ENCODE results near the gene BRD1. TPM values are rescaled to one million over a fixed set of nuclear protein-coding genes. Genes with fewer than 3 reads are reported as not detected.

The BRD1 gene
- total and polyA plus RNA-seq, 9 of the 15 experiments (the other 6 are each of a cell fraction or from before 2014, with no cell fraction given), result 0.42 to 17.6 (median 5.5) TPM

- no peak for DNase-seq (ENCODE audit: extremely low read depth in 1 of 4, low spot score in 3 of 4)
- ChIA-PET POLR2A (no interaction called here), CTCF (ENCODE audit: low intra/inter-chr PET ratio) (no interaction called here)
- H2AFZ ChIP-seq (ENCODE audit: low read depth, low read length), result no peak overlapping the region
- no peaks in the 10 kb centered on the region for H4K20me1 ChIP-seq (replicated peaks; ENCODE audit: control insufficient read depth, insufficient read depth, low read length)
- no peak overlapping the region for H3K4me2 ChIP-seq (ENCODE audit: insufficient read depth, low read length)
- no peaks in the 10 kb centered on the region for H3K36me3 ChIP-seq (ENCODE audit: control insufficient read depth, insufficient read depth, low read length)
- H3K4me1 ChIP-seq (replicated peaks in 1 of 2; ENCODE audit: control insufficient read depth in 2 of 2, insufficient read depth in 2 of 2, low read length in 2 of 2), result peaks cover 0 to 16% of the 10 kb centered on the region in 2 experiments; a peak in 3 of 5 replicates
- in situ Hi-C loops (cut with MboI) (no loop called here), intact Hi-C loops (cut with micrococcal nuclease) (no loop called here)
- BruUV-seq (replicated peaks), result no TSS peak
- ATAC-seq, result no peak
- H3K4me3 ChIP-seq, result no peak overlapping the region
- no peak for FAIRE-seq
- no peaks in the 10 kb centered on the region for H3K9me1 ChIP-seq (ENCODE audit: control insufficient read depth, insufficient read depth, low read length)
- 5% methylated on average over 14 of the region's 20 CpGs for WGBS (ENCODE audit: insufficient coverage, low coverage, missing lambda C conversion rate)
- H3K9me3 ChIP-seq (replicated peaks; ENCODE audit: control insufficient read depth, insufficient read depth, low read depth, low read length), result no peaks in the 10 kb centered on the region
- no peak overlapping the region for H3K27ac ChIP-seq (ENCODE audit: extremely low read depth, low read depth, low read length)
- no peaks in the 10 kb centered on the region for H3K79me2 ChIP-seq (ENCODE audit: control insufficient read depth, insufficient read depth, low read length)
- H3K9ac ChIP-seq (ENCODE audit: insufficient read depth in 1 of 2, low read depth in 2 of 2, low read length in 2 of 2), result no peak overlapping the region
- H3K27me3 ChIP-seq (ENCODE audit: control insufficient read depth in 2 of 2, insufficient read depth in 2 of 2, low read length in 2 of 2), result peaks cover 6 to 35% of the 10 kb centered on the region in 2 experiments; a peak in 4 of 5 replicates
- no peak for TF ChIP-seq ZNF77 (CRISPR knock-in tag; IDR thresholded peaks at IDR 0.05)
- no peak for TF ChIP-seq ZNF232 (CRISPR knock-in tag; IDR thresholded peaks at IDR 0.05)
- TF ChIP-seq, protein P1, sequence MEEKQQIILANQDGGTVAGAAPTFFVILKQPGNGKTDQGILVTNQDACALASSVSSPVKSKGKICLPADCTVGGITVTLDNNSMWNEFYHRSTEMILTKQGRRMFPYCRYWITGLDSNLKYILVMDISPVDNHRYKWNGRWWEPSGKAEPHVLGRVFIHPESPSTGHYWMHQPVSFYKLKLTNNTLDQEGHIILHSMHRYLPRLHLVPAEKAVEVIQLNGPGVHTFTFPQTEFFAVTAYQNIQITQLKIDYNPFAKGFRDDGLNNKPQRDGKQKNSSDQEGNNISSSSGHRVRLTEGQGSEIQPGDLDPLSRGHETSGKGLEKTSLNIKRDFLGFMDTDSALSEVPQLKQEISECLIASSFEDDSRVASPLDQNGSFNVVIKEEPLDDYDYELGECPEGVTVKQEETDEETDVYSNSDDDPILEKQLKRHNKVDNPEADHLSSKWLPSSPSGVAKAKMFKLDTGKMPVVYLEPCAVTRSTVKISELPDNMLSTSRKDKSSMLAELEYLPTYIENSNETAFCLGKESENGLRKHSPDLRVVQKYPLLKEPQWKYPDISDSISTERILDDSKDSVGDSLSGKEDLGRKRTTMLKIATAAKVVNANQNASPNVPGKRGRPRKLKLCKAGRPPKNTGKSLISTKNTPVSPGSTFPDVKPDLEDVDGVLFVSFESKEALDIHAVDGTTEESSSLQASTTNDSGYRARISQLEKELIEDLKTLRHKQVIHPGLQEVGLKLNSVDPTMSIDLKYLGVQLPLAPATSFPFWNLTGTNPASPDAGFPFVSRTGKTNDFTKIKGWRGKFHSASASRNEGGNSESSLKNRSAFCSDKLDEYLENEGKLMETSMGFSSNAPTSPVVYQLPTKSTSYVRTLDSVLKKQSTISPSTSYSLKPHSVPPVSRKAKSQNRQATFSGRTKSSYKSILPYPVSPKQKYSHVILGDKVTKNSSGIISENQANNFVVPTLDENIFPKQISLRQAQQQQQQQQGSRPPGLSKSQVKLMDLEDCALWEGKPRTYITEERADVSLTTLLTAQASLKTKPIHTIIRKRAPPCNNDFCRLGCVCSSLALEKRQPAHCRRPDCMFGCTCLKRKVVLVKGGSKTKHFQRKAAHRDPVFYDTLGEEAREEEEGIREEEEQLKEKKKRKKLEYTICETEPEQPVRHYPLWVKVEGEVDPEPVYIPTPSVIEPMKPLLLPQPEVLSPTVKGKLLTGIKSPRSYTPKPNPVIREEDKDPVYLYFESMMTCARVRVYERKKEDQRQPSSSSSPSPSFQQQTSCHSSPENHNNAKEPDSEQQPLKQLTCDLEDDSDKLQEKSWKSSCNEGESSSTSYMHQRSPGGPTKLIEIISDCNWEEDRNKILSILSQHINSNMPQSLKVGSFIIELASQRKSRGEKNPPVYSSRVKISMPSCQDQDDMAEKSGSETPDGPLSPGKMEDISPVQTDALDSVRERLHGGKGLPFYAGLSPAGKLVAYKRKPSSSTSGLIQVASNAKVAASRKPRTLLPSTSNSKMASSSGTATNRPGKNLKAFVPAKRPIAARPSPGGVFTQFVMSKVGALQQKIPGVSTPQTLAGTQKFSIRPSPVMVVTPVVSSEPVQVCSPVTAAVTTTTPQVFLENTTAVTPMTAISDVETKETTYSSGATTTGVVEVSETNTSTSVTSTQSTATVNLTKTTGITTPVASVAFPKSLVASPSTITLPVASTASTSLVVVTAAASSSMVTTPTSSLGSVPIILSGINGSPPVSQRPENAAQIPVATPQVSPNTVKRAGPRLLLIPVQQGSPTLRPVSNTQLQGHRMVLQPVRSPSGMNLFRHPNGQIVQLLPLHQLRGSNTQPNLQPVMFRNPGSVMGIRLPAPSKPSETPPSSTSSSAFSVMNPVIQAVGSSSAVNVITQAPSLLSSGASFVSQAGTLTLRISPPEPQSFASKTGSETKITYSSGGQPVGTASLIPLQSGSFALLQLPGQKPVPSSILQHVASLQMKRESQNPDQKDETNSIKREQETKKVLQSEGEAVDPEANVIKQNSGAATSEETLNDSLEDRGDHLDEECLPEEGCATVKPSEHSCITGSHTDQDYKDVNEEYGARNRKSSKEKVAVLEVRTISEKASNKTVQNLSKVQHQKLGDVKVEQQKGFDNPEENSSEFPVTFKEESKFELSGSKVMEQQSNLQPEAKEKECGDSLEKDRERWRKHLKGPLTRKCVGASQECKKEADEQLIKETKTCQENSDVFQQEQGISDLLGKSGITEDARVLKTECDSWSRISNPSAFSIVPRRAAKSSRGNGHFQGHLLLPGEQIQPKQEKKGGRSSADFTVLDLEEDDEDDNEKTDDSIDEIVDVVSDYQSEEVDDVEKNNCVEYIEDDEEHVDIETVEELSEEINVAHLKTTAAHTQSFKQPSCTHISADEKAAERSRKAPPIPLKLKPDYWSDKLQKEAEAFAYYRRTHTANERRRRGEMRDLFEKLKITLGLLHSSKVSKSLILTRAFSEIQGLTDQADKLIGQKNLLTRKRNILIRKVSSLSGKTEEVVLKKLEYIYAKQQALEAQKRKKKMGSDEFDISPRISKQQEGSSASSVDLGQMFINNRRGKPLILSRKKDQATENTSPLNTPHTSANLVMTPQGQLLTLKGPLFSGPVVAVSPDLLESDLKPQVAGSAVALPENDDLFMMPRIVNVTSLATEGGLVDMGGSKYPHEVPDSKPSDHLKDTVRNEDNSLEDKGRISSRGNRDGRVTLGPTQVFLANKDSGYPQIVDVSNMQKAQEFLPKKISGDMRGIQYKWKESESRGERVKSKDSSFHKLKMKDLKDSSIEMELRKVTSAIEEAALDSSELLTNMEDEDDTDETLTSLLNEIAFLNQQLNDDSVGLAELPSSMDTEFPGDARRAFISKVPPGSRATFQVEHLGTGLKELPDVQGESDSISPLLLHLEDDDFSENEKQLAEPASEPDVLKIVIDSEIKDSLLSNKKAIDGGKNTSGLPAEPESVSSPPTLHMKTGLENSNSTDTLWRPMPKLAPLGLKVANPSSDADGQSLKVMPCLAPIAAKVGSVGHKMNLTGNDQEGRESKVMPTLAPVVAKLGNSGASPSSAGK (IDR thresholded peaks at IDR 0.05), result no peak
- no peak for TF ChIP-seq ESRRB (CRISPR knock-in tag; IDR thresholded peaks at IDR 0.05; ENCODE audit: borderline replicate concordance)
- no peak for TF ChIP-seq KAT7 (CRISPR knock-in tag; IDR thresholded peaks at IDR 0.05; ENCODE audit: borderline replicate concordance)
- TF ChIP-seq YY1 (IDR thresholded peaks at IDR 0.05; ENCODE audit: borderline replicate concordance in 1 of 3, control insufficient read depth in 1 of 3, extremely low read depth in 1 of 3, insufficient read depth in 3 of 3, insufficient read length in 1 of 3, insufficient replicate concordance in 2 of 3, low read depth in 1 of 3, low read length in 2 of 3), result no peak
- no peak for TF ChIP-seq NCOA6 (IDR thresholded peaks at IDR 0.05)
- TF ChIP-seq, protein P2, sequence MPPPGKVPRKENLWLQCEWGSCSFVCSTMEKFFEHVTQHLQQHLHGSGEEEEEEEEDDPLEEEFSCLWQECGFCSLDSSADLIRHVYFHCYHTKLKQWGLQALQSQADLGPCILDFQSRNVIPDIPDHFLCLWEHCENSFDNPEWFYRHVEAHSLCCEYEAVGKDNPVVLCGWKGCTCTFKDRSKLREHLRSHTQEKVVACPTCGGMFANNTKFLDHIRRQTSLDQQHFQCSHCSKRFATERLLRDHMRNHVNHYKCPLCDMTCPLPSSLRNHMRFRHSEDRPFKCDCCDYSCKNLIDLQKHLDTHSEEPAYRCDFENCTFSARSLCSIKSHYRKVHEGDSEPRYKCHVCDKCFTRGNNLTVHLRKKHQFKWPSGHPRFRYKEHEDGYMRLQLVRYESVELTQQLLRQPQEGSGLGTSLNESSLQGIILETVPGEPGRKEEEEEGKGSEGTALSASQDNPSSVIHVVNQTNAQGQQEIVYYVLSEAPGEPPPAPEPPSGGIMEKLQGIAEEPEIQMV (tag; conservative IDR thresholded peaks at IDR 0.05; ENCODE audit: low read depth), result no peak
These were observed 74.3 kb downstream of the BRD1 start for GRCh38 chr22:49753276-49753890.

All from K562 (cell line).